HepG2 (cell line): ENCODE data around the gene CTXN1. TPM values are rescaled to one million over a fixed set of nuclear protein-coding genes. Genes with fewer than 3 reads are reported as not detected.

Experiments used
- CHD2 ChIP-seq: IDR thresholded peaks from 2 replicates; pipeline ENCODE4 v1.6.1; 2011; ENCODE audit warnings: low read depth, low read length, improper control_type of control experiment
- MED8 ChIP-seq: sonication (generic); formaldehyde crosslinking; IDR thresholded peaks from 2 replicates; pipeline ENCODE4 v1.8.1; 2023; ENCODE audit warnings: mild to moderate bottlenecking, missing genetic modification reagents; ENCODE audit not compliant: insufficient replicate concordance
- ZBTB21 ChIP-seq: sonication (generic); formaldehyde crosslinking; IDR thresholded peaks from 2 replicates; pipeline ENCODE4 v1.4.0; 2020; ENCODE audit warnings: missing genetic modification reagents
- ZNF543 ChIP-seq: sonication (generic); formaldehyde crosslinking; IDR thresholded peaks from 2 replicates; pipeline ENCODE4 v1.4.0; 2020; ENCODE audit warnings: mild to moderate bottlenecking, missing genetic modification reagents
- polyA plus RNA-seq, 8 experiments: library from polyadenylated mRNA; depleted of rRNA in 3 of 8; stranded (reverse) in 7 of 8; unstranded in 1 of 8; fragments of >200 nt; fragmentation: Illumina TruSeq in 4 of 8; extraction: Trizol in 4 of 8; gene quantifications; 2 replicates each; pipeline versions ENCODE4 v1.2.1 to v1.2.3, GENCODE V29; 2011 to 2016; ENCODE audit warnings: low read depth in 4 of 8, missing spikeins in 1 of 8, mixed read lengths in 1 of 8; ENCODE audit not compliant: insufficient read depth in 1 of 8
- total RNA-seq, 5 experiments: library from RNA; depleted of rRNA; stranded (reverse); fragments of >200 nt; fragmentation: Illumina TruSeq; extraction: Trizol; gene quantifications; 2 replicates each; pipeline ENCODE4 v1.2.3, GENCODE V29; 2016; ENCODE audit warnings: low read depth in 1 of 5
- TF ChIP-seq, protein P1 (sequence below): IDR thresholded peaks from 2 replicates; pipeline ENCODE4 v1.6.1; 2016; ENCODE audit warnings: low read depth, control low read depth
- TF ChIP-seq, protein P2 (sequence below): sonication (generic); formaldehyde crosslinking; IDR thresholded peaks from 2 replicates; pipeline ENCODE4 v1.8.1; 2023; ENCODE audit warnings: missing genetic modification reagents, mild to moderate bottlenecking, borderline replicate concordance
- TF ChIP-seq, protein P3 (sequence below): sonication (generic); formaldehyde crosslinking; IDR thresholded peaks from 2 replicates; pipeline ENCODE4 v1.4.0; 2020; ENCODE audit warnings: missing genetic modification reagents, borderline replicate concordance
- TF ChIP-seq, protein P4 (sequence below): conservative IDR thresholded peaks from 2 replicates; pipeline ENCODE4 v1.6.1; 2018; ENCODE audit warnings: missing genetic modification reagents
- TF ChIP-seq, protein P5 (sequence below): sonication (generic); IDR thresholded peaks from 2 replicates; pipeline ENCODE4 v1.6.1; 2016; ENCODE audit warnings: low read depth, borderline replicate concordance
- TF ChIP-seq, protein P6 (sequence below): fragments of 450-650 bp; IDR thresholded peaks from 2 replicates; pipeline ENCODE4 v1.6.1; 2017; ENCODE audit warnings: mild to moderate bottlenecking

The CTXN1 gene
- total and polyA plus RNA-seq, 2 of the 13 experiments (the other 11 are each of a cell fraction or from before 2014, with no cell fraction given) = 0.11 TPM; not detected in 1

DNA sequence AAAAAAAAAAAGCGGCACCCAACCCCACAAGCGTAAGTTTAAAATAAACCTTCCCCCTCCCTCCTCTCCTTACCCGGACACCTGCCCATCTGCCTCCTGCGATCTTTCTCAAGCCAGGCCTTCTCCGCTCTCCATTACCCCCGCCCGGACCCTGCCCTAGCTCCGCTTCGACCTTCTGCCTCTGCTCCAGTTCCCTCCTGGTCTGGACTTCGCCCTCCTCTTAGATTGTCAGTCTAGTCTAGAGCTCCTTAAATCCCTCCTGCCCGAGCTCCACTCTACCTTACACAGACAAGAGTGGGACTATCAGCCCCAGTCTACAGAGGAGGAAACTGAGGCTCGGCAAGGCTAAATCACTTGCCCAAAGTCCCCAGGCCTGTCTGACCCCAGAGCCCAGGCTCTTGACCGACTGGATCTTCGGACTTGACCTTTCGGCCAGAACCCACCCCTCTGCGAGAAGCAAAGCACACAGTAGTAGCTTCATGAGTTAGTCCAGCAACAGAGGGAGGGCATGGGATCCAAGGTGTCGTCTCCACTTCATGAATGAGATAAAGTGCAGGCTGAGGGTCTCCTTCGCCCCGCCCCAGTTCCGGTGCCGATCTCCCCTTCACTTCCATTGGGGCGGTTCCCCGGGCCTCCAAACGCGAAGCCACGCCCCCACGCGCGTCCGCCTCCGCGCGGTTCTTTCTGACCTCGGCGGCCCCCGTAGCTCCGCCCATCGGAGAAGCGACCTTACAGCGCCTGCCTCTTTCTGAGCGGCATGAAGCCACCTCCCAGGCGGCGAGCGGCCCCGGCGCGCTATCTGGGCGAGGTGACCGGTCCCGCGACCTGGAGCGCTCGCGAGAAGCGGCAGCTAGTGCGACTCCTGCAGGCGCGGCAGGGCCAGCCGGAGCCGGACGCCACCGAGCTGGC is 6.1 kb downstream of the CTXN1 start, which contains the start of gene SNAPC2 (continued):
- TF ChIP-seq, protein P1, sequence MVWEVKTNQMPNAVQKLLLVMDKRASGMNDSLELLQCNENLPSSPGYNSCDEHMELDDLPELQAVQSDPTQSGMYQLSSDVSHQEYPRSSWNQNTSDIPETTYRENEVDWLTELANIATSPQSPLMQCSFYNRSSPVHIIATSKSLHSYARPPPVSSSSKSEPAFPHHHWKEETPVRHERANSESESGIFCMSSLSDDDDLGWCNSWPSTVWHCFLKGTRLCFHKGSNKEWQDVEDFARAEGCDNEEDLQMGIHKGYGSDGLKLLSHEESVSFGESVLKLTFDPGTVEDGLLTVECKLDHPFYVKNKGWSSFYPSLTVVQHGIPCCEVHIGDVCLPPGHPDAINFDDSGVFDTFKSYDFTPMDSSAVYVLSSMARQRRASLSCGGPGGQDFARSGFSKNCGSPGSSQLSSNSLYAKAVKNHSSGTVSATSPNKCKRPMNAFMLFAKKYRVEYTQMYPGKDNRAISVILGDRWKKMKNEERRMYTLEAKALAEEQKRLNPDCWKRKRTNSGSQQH (CRISPR knock-in tag) = peak; percentile 66; the same call in 1 of the 2 replicates
- TF ChIP-seq MED8 (CRISPR knock-in tag) (no peak), ZBTB21 (CRISPR knock-in tag) (no peak), CHD2 (peak; percentile 90), ZNF543 (CRISPR knock-in tag) (0 out of 2 replicates have a peak, but pooled peaks have one; percentile 43)
- TF ChIP-seq, protein P2, sequence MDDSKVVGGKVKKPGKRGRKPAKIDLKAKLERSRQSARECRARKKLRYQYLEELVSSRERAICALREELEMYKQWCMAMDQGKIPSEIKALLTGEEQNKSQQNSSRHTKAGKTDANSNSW (CRISPR knock-in tag) = no peak
- TF ChIP-seq, protein P3, sequence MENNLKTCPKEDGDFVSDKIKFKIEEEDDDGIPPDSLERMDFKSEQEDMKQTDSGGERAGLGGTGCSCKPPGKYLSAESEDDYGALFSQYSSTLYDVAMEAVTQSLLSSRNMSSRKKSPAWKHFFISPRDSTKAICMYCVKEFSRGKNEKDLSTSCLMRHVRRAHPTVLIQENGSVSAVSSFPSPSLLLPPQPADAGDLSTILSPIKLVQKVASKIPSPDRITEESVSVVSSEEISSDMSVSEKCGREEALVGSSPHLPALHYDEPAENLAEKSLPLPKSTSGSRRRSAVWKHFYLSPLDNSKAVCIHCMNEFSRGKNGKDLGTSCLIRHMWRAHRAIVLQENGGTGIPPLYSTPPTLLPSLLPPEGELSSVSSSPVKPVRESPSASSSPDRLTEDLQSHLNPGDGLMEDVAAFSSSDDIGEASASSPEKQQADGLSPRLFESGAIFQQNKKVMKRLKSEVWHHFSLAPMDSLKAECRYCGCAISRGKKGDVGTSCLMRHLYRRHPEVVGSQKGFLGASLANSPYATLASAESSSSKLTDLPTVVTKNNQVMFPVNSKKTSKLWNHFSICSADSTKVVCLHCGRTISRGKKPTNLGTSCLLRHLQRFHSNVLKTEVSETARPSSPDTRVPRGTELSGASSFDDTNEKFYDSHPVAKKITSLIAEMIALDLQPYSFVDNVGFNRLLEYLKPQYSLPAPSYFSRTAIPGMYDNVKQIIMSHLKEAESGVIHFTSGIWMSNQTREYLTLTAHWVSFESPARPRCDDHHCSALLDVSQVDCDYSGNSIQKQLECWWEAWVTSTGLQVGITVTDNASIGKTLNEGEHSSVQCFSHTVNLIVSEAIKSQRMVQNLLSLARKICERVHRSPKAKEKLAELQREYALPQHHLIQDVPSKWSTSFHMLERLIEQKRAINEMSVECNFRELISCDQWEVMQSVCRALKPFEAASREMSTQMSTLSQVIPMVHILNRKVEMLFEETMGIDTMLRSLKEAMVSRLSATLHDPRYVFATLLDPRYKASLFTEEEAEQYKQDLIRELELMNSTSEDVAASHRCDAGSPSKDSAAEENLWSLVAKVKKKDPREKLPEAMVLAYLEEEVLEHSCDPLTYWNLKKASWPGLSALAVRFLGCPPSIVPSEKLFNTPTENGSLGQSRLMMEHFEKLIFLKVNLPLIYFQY (CRISPR knock-in tag) = no peak; the same call in 1 of the 2 replicates
- TF ChIP-seq, protein P4, sequence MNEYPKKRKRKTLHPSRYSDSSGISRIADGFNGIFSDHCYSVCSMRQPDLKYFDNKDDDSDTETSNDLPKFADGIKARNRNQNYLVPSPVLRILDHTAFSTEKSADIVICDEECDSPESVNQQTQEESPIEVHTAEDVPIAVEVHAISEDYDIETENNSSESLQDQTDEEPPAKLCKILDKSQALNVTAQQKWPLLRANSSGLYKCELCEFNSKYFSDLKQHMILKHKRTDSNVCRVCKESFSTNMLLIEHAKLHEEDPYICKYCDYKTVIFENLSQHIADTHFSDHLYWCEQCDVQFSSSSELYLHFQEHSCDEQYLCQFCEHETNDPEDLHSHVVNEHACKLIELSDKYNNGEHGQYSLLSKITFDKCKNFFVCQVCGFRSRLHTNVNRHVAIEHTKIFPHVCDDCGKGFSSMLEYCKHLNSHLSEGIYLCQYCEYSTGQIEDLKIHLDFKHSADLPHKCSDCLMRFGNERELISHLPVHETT (CRISPR knock-in tag) = peak; percentile 88
- TF ChIP-seq, protein P5, sequence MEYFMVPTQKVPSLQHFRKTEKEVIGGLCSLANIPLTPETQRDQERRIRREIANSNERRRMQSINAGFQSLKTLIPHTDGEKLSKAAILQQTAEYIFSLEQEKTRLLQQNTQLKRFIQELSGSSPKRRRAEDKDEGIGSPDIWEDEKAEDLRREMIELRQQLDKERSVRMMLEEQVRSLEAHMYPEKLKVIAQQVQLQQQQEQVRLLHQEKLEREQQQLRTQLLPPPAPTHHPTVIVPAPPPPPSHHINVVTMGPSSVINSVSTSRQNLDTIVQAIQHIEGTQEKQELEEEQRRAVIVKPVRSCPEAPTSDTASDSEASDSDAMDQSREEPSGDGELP = no peak; the same call in 1 of the 2 replicates
- TF ChIP-seq, protein P6, sequence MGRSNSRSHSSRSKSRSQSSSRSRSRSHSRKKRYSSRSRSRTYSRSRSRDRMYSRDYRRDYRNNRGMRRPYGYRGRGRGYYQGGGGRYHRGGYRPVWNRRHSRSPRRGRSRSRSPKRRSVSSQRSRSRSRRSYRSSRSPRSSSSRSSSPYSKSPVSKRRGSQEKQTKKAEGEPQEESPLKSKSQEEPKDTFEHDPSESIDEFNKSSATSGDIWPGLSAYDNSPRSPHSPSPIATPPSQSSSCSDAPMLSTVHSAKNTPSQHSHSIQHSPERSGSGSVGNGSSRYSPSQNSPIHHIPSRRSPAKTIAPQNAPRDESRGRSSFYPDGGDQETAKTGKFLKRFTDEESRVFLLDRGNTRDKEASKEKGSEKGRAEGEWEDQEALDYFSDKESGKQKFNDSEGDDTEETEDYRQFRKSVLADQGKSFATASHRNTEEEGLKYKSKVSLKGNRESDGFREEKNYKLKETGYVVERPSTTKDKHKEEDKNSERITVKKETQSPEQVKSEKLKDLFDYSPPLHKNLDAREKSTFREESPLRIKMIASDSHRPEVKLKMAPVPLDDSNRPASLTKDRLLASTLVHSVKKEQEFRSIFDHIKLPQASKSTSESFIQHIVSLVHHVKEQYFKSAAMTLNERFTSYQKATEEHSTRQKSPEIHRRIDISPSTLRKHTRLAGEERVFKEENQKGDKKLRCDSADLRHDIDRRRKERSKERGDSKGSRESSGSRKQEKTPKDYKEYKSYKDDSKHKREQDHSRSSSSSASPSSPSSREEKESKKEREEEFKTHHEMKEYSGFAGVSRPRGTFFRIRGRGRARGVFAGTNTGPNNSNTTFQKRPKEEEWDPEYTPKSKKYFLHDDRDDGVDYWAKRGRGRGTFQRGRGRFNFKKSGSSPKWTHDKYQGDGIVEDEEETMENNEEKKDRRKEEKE = no peak
